ACHN (cell line): ENCODE data around the gene PTBP1.
"Not testable (repeated sequence)": the region's sequence is repeated elsewhere in the genome, so short reads cannot be mapped to it uniquely, and the experiment has no call there.

Experiments
- DNase-seq: peaks from one replicate; pipeline ENCODE4 v3.0.0-alpha.2; 2015
- in situ Hi-C: cut with HindIII; loops from 2 replicates; pipeline ENCODE4 v1.10.0; 2017; ENCODE audit warnings: low sequenced_read_pairs, low pct_ligation_motif_present, low pct_unique_long_range_greater_than_20kb

PTBP1 gene

GRCh38 chr19:843836-844545 is 46.7 kb downstream of the PTBP1 start:
- in situ Hi-C loops = no loop called here
- DNase-seq = no peak

GRCh38 chr19:844546-844971 is 47.3 kb downstream of the PTBP1 start:
- no peak for DNase-seq
- in situ Hi-C loops = no loop called here

- in situ Hi-C loops = no loop called here
- no peak for DNase-seq
Observed at GRCh38 chr19:845707-846521, 48.7 kb downstream of the PTBP1 start.

GRCh38 chr19:848386-848921 is 51.2 kb downstream of the PTBP1 start:
- in situ Hi-C loops = no loop called here
- DNase-seq = no peak

GRCh38 chr19:849195-849594 is 51.9 kb downstream of the PTBP1 start:
- not testable (repeated sequence) for DNase-seq

GRCh38 chr19:850221-850978 is 53.1 kb downstream of the PTBP1 start:
- in situ Hi-C loops = no loop called here
- peak; percentile 31 for DNase-seq

More at GRCh38 chr19:849195-849594, 51.9 kb downstream of the PTBP1 start:
- in situ Hi-C loops = not testable (repeated sequence)

GRCh38 chr19:850979-851335 is 53.7 kb downstream of the PTBP1 start:
- in situ Hi-C loops = no loop called here
- no peak for DNase-seq

- no peak for DNase-seq
- in situ Hi-C loops = no loop called here
Observed at GRCh38 chr19:852136-853013, 55.1 kb downstream of the PTBP1 start, which contains the start of gene ELANE. TSS of gene ELANE (plus strand) at chr19:852303. CDS start at chr19:852329, 26 bp downstream.

GRCh38 chr19:853014-853585 is 55.8 kb downstream of the PTBP1 start:
- no peak for DNase-seq
- in situ Hi-C loops = no loop called here

- not testable (repeated sequence) for DNase-seq
Observed at GRCh38 chr19:853614-854220, 56.5 kb downstream of the PTBP1 start.

GRCh38 chr19:854549-854948 is 57.3 kb downstream of the PTBP1 start:
- in situ Hi-C loops = no loop called here
- DNase-seq = no peak

More at GRCh38 chr19:853614-854220, 56.5 kb downstream of the PTBP1 start:
- in situ Hi-C loops = not testable (repeated sequence)

- no peak for DNase-seq
- in situ Hi-C loops = no loop called here
Observed at GRCh38 chr19:855142-855541, 57.9 kb downstream of the PTBP1 start.

- no peak for DNase-seq
- in situ Hi-C loops = no loop called here
Observed at GRCh38 chr19:855566-856120, 58.4 kb downstream of the PTBP1 start.

- DNase-seq = no peak
- in situ Hi-C loops = no loop called here
Observed at GRCh38 chr19:858284-858683, 61.0 kb downstream of the PTBP1 start.

GRCh38 chr19:858868-859843 is 61.9 kb downstream of the PTBP1 start, which contains the start of gene CFD:
TSS of gene CFD (plus strand) at chr19:859664. CDS start at chr19:859690, 26 bp downstream.
- in situ Hi-C loops = no loop called here
- DNase-seq = no peak
